Liver (tissue), 3 donors: ENCODE results near the gene HOXA7.

ENCODE experiments used
- ATF3 ChIP-seq: IDR thresholded peaks from 2 replicates; pipeline ENCODE4 v1.6.1; 2016; ENCODE audit warnings: antibody characterized with exemption
- EGR1 ChIP-seq, 2 donors: IDR thresholded peaks; 2 replicates each; pipeline ENCODE4 v1.6.1; 2016 to 2018; ENCODE audit warnings: antibody characterized with exemption in 2 of 2, low read depth in 2 of 2
- GABPA ChIP-seq, 2 donors: IDR thresholded peaks in 1 of 2; conservative IDR thresholded peaks in 1 of 2; 2 replicates each; pipeline ENCODE4 v1.6.1; 2016; ENCODE audit warnings: antibody characterized with exemption in 2 of 2, mild to moderate bottlenecking in 1 of 2, moderate library complexity in 1 of 2
- MAX ChIP-seq: IDR thresholded peaks from 2 replicates; pipeline ENCODE4 v1.6.1; 2016; ENCODE audit warnings: antibody characterized with exemption
- RAD21 ChIP-seq, 2 donors: IDR thresholded peaks; 2 replicates each; pipeline ENCODE4 v1.6.1; 2016; ENCODE audit warnings: antibody characterized with exemption in 2 of 2, mild to moderate bottlenecking in 2 of 2
- SP1 ChIP-seq: IDR thresholded peaks from 2 replicates; pipeline ENCODE4 v1.6.1; 2018; ENCODE audit warnings: antibody characterized with exemption, mild to moderate bottlenecking
- TAF1 ChIP-seq: conservative IDR thresholded peaks from 2 replicates; pipeline ENCODE4 v1.6.1; 2016; ENCODE audit warnings: antibody characterized with exemption, mild to moderate bottlenecking
- TF ChIP-seq, protein P1 (sequence below): fragments of 150-350 bp; IDR thresholded peaks from 2 replicates; pipeline ENCODE4 v1.5.1; 2017; ENCODE audit warnings: improper control_type of control experiment, low read depth, low read length; ENCODE audit not compliant: missing input control
- TF ChIP-seq, protein P2 (sequence below): IDR thresholded peaks from 2 replicates; pipeline ENCODE4 v1.6.1; 2016; ENCODE audit warnings: antibody characterized with exemption
- donor health status: healthy.
- donor health status: healthy.

DNA sequence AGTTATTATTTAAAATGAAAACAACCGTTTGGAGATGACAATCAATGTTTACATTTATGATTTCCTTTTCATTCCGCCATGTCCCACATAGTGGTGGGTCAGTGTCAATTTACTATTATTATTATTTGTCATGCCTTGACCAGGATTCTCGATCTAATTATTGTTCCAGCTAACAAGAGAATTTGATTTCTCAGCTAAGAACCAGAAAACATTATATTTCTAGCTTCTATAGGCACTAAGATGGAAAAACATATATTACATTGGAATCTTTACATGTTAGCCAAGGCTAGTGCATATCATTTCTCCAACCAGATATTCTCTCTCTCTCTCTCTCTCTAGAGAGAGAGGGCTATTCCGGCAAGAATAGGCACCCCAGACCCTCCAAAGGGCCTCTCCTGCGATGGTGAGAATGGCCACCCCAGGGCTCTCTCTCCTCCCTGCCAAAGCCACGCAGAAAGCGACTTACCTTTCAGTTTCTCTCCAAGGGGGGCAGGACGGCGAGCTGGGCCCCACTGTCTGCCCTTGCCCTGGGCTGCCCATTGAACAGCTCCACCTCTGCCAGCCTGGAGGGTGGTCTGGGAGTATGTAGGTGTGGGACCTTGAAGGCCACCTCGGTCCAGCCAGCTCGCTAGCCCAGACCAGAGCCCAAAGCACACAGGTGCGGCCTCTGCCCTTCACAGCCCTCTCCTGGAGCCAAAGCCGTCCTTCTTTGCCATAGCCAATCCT is 6.5 kb downstream of the HOXA7 start:
- no peak for TF ChIP-seq SP1
- TF ChIP-seq, protein P1, sequence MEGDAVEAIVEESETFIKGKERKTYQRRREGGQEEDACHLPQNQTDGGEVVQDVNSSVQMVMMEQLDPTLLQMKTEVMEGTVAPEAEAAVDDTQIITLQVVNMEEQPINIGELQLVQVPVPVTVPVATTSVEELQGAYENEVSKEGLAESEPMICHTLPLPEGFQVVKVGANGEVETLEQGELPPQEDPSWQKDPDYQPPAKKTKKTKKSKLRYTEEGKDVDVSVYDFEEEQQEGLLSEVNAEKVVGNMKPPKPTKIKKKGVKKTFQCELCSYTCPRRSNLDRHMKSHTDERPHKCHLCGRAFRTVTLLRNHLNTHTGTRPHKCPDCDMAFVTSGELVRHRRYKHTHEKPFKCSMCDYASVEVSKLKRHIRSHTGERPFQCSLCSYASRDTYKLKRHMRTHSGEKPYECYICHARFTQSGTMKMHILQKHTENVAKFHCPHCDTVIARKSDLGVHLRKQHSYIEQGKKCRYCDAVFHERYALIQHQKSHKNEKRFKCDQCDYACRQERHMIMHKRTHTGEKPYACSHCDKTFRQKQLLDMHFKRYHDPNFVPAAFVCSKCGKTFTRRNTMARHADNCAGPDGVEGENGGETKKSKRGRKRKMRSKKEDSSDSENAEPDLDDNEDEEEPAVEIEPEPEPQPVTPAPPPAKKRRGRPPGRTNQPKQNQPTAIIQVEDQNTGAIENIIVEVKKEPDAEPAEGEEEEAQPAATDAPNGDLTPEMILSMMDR = no peak
- no peak for TF ChIP-seq MAX
- TF ChIP-seq GABPA (IDR thresholded peaks at IDR 0.05 in 1 of 2, conservative IDR thresholded peaks at IDR 0.05 in 1 of 2) = no peak
- no peak for TF ChIP-seq ATF3
- TF ChIP-seq, protein P2, sequence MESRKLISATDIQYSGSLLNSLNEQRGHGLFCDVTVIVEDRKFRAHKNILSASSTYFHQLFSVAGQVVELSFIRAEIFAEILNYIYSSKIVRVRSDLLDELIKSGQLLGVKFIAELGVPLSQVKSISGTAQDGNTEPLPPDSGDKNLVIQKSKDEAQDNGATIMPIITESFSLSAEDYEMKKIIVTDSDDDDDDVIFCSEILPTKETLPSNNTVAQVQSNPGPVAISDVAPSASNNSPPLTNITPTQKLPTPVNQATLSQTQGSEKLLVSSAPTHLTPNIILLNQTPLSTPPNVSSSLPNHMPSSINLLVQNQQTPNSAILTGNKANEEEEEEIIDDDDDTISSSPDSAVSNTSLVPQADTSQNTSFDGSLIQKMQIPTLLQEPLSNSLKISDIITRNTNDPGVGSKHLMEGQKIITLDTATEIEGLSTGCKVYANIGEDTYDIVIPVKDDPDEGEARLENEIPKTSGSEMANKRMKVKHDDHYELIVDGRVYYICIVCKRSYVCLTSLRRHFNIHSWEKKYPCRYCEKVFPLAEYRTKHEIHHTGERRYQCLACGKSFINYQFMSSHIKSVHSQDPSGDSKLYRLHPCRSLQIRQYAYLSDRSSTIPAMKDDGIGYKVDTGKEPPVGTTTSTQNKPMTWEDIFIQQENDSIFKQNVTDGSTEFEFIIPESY = no peak
- TF ChIP-seq EGR1 (IDR thresholded peaks at IDR 0.05; ENCODE audit: low read depth in 2 of 2) = no peak
- no peak for TF ChIP-seq RAD21 (IDR thresholded peaks at IDR 0.05)
- no peak for TF ChIP-seq TAF1
